Cardiac muscle cell (in vitro differentiated cells and primary cell): Measurements from ENCODE around the gene FOXP4. TPM values are rescaled to one million over a fixed set of nuclear protein-coding genes. Genes with fewer than 3 reads are reported as not detected.

Source experiments
- DNase-seq, 2 donors: peaks; one replicate each; pipeline versions ENCODE4 v3.0.0 to v3.0.0-alpha.2; 2010 to 2017; ENCODE audit warnings: low read depth in 1 of 2, low spot score in 1 of 2
- H3K27ac ChIP-seq: fragments of 200-600 bp; sonication (generic); 2 replicates; pipeline ENCODE4 v1.5.1; 2016
- H3K27me3 ChIP-seq: fragments of 200-600 bp; sonication (generic); 2 replicates; pipeline ENCODE4 v1.6.0; 2016; ENCODE audit warnings: control low read depth
- H3K36me3 ChIP-seq: fragments of 200-600 bp; sonication (generic); 2 replicates; pipeline ENCODE4 v1.5.1; 2016; ENCODE audit warnings: control low read depth
- H3K4me1 ChIP-seq: fragments of 200-600 bp; sonication (generic); 2 replicates; pipeline ENCODE4 v1.8.1; 2017; ENCODE audit warnings: low read depth, mild to moderate bottlenecking, mixed run types
- H3K4me3 ChIP-seq: fragments of 200-600 bp; sonication (generic); 2 replicates; pipeline ENCODE4 v1.5.1; 2016; ENCODE audit warnings: mild to moderate bottlenecking
- H3K9me3 ChIP-seq: fragments of 200-600 bp; sonication (generic); 2 replicates; pipeline ENCODE4 v1.5.1; 2017; ENCODE audit warnings: low read depth, mild to moderate bottlenecking, control low read depth
- polyA plus RNA-seq: library from polyadenylated mRNA; unstranded; fragments of >200 nt; fragmentation: Nextera tagmentation; extraction: Ambion mirVana; gene quantifications from 2 replicates; pipeline ENCODE4 v1.2.1, GENCODE V29; 2016
- total RNA-seq: library from RNA; depleted of rRNA; stranded (reverse); fragments of >200 nt; gene quantifications from 2 replicates; pipeline ENCODE4 v1.2.3, GENCODE V29; 2016
- TF ChIP-seq, protein P1 (sequence below): IDR thresholded peaks from 2 replicates; pipeline ENCODE4 v1.5.1; 2012; ENCODE audit warnings: low read depth, mild to moderate bottlenecking, low read length

FOXP4 gene
- total and polyA plus RNA-seq, 2 experiments from 2014 or later: 29.0 to 42.5 TPM

DNA sequence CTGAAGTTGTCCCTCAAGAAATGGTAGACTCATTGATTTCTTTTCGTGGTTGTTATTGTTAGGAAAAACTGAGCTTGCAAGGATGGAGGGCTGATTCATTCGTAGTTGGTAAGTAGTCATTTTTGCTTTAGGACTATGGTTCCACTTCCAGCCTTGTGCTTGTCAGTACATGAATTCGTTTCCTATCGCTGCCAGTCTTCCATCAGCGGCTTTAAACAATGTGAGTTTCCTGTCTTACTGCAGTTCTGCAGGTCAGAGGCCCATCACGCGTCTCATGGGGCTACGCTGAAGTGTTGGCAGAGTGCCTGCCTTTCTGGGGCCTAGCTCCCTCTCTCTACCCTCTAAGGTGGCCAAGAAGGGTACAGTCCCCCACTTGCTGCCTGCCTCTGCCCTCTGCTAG is 80.7 kb downstream of the FOXP4 start:
- Histone ChIP-seq H3K27ac (no peak overlapping the region), H3K36me3 (no peaks in the 10 kb centered on the region), H3K9me3 (no peaks in the 10 kb centered on the region), H3K27me3 (no peaks in the 10 kb centered on the region), H3K4me3 (no peak overlapping the region), H3K4me1 (peaks cover 20% of the 10 kb centered on the region)
- TF ChIP-seq, protein P1, sequence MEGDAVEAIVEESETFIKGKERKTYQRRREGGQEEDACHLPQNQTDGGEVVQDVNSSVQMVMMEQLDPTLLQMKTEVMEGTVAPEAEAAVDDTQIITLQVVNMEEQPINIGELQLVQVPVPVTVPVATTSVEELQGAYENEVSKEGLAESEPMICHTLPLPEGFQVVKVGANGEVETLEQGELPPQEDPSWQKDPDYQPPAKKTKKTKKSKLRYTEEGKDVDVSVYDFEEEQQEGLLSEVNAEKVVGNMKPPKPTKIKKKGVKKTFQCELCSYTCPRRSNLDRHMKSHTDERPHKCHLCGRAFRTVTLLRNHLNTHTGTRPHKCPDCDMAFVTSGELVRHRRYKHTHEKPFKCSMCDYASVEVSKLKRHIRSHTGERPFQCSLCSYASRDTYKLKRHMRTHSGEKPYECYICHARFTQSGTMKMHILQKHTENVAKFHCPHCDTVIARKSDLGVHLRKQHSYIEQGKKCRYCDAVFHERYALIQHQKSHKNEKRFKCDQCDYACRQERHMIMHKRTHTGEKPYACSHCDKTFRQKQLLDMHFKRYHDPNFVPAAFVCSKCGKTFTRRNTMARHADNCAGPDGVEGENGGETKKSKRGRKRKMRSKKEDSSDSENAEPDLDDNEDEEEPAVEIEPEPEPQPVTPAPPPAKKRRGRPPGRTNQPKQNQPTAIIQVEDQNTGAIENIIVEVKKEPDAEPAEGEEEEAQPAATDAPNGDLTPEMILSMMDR: no peak
- DNase-seq: peak in 1 of 2 donors; percentile 45

DNA sequence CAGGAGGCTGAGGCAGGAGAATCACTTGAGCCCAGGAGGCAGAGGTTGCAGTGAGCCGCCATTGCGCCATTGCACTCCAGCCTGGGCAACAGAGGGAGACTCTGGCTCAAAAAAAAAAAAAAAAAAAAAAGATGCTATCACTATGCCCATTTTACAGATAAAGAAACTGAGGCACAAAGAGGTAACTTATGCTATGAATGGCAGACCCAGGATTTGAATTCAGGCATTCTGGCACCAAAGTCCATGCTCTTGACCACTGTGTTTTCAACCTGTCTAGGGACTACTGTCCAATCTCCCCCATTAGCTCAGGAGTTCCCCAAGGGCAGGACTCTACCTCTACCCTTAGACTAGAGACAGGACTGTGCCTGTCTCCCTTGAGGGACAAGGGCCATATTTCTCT is 82.9 kb downstream of the FOXP4 start:
- Histone ChIP-seq H3K9me3 (no peaks in the 10 kb centered on the region), H3K4me1 (peaks cover 12% of the 10 kb centered on the region), H3K27ac (no peak overlapping the region), H3K4me3 (no peak overlapping the region), H3K27me3 (no peaks in the 10 kb centered on the region), H3K36me3 (no peaks in the 10 kb centered on the region)
- no peak for DNase-seq
- TF ChIP-seq, protein P1: no peak

DNA sequence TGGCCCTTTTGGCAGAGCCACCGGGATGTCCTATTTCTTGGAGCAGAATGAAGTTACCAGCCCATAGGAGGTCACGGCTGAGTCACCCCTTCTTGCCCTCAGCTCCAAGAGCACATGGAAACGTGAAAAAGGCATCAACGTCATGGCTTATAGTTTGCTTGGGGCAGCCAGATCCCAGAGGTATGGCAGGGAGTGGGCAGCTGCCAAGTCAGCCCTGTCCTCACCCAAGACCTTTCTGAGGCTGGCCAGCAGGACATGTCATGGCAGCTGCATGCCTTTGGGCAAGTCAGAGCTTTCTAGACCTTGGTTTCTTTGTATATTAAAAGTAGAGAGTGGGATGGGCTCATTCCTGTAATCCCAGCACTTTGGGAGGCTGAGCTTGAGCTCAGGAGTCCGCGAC is 83.9 kb downstream of the FOXP4 start:
- TF ChIP-seq, protein P1: no peak
- DNase-seq: no peak
- Histone ChIP-seq H3K9me3 (no peaks in the 10 kb centered on the region), H3K4me3 (no peak overlapping the region), H3K27me3 (no peaks in the 10 kb centered on the region), H3K4me1 (peaks cover 12% of the 10 kb centered on the region), H3K36me3 (no peaks in the 10 kb centered on the region), H3K27ac (no peak overlapping the region)

DNA sequence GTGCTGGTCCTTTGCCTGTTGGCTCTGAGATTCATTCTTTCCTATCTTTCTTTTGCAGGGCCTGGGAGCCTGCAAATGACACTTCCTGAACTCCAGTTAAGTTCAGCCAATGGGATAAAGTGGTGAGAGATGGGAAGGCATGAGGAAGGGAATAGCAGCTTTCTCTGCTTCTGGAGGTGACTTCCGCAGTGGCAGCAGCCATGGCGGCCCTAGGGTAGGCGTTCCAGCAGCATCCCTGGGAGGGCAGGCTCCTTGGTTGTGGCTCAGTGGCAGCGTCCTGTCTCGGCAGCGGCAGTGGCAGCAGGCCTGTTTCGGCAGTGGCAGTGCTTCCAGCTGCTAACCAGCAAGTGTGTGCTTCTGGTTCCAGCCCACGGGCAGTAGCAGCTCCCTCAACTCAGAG is 84.8 kb downstream of the FOXP4 start:
- peaks cover 5% of the 10 kb centered on the region for H3K27me3 ChIP-seq
- H3K9me3 ChIP-seq: no peaks in the 10 kb centered on the region
- H3K36me3 ChIP-seq: no peaks in the 10 kb centered on the region
- no peak overlapping the region for H3K27ac ChIP-seq
- H3K4me3 ChIP-seq: no peak overlapping the region
- DNase-seq: no peak
- TF ChIP-seq, protein P1: no peak
- H3K4me1 ChIP-seq: peaks cover 9% of the 10 kb centered on the region

DNA sequence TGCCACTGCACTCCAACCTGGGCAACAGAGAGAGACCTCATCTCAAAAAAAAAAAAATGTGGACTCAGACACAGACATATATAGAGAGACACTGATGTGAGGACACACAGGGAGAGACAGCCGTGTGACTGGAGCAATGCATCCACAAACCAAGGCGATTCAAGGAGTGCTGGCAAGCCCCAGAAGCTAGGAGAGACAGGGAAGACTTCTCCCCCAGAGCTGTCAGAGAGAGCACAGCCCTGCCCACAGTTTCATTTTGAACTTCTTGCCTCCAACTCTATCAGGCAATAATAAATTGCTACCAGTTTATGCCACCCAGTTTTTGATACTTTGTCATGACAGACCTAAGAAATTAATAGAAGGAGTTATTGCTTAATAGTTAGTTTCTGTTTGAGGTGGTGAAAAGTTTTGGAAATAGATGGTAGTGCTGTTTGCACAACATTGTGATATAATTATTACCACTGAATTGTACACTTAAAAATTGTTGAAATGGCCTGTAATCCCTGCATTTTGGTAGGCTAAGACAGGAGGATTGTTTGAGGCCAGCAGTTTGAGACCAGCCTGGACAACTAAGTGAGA is 87.0 kb downstream of the FOXP4 start:
- Histone ChIP-seq H3K27ac (no peak overlapping the region), H3K27me3 (peaks cover 24% of the 10 kb centered on the region), H3K4me3 (no peak overlapping the region), H3K36me3 (no peaks in the 10 kb centered on the region), H3K4me1 (no peaks in the 10 kb centered on the region), H3K9me3 (no peaks in the 10 kb centered on the region)
- TF ChIP-seq, protein P1: no peak
- no peak for DNase-seq
